Smooth muscle cell (in vitro differentiated cells): ENCODE results near the gene USP17L26. TPM values are rescaled to one million over a fixed set of nuclear protein-coding genes. Genes with fewer than 3 reads are reported as not detected.
A peak's percentile ranks its signal among the peaks of the same experiment; 100 is the strongest.
"Not testable (repeated sequence)": the region's sequence is repeated elsewhere in the genome, so short reads cannot be mapped to it uniquely, and the experiment has no call there.

Source experiments
- DNase-seq: peaks from one replicate; lab custom pipeline; 2025; ENCODE audit not compliant: unreplicated experiment; lab: John Stamatoyannopoulos, UW
- H2AFZ ChIP-seq: fragments of 200-600 bp; sonication (generic); 2 replicates; pipeline ENCODE4 v1.6.0; 2016; ENCODE audit warnings: antibody characterized with exemption, low read depth, mild to moderate bottlenecking
- H3F3A ChIP-seq: fragments of 200-600 bp; sonication (generic); 2 replicates; pipeline ENCODE4 v1.6.0; 2017; ENCODE audit warnings: antibody characterized with exemption, low read depth
- H3K27ac ChIP-seq: fragments of 200-600 bp; sonication (generic); 2 replicates; pipeline ENCODE4 v1.5.1; 2016; ENCODE audit warnings: low read depth, mild to moderate bottlenecking
- H3K27me3 ChIP-seq: fragments of 200-600 bp; sonication (generic); 2 replicates; pipeline ENCODE4 v1.6.1; 2016; ENCODE audit warnings: low read depth, mild to moderate bottlenecking
- H3K36me3 ChIP-seq: fragments of 200-600 bp; sonication (generic); 2 replicates; pipeline ENCODE4 v1.5.1; 2016; ENCODE audit warnings: low read depth
- H3K4me1 ChIP-seq: fragments of 200-600 bp; sonication (generic); 2 replicates; pipeline ENCODE4 v1.5.1; 2016; ENCODE audit warnings: low read depth
- H3K4me2 ChIP-seq: fragments of 200-600 bp; sonication (generic); 2 replicates; pipeline ENCODE4 v1.6.0; 2016; ENCODE audit warnings: mild to moderate bottlenecking
- H3K4me3 ChIP-seq: fragments of 200-600 bp; sonication (generic); 2 replicates; pipeline ENCODE4 v1.5.1; 2016; ENCODE audit warnings: mild to moderate bottlenecking
- H3K79me2 ChIP-seq: fragments of 200-600 bp; sonication (generic); 2 replicates; pipeline ENCODE4 v1.6.0; 2016; ENCODE audit warnings: low read depth, mild to moderate bottlenecking
- H3K9ac ChIP-seq: fragments of 200-600 bp; sonication (generic); 2 replicates; pipeline ENCODE4 v1.6.0; 2016; ENCODE audit warnings: low read depth
- H3K9me3 ChIP-seq: fragments of 200-600 bp; sonication (generic); replicated peaks from 2 replicates; pipeline ENCODE4 v1.5.1; 2016; ENCODE audit warnings: low read depth
- H4K20me1 ChIP-seq: fragments of 200-600 bp; sonication (generic); 2 replicates; pipeline ENCODE4 v1.6.0; 2016; ENCODE audit warnings: low read depth
- WGBS: methylation state at CpG from one replicate; pipeline ENCODE4 v1.1.7; 2016; ENCODE audit warnings: low lambda C conversion rate; 5-methylcytosine and 5-hydroxymethylcytosine counted together
- polyA plus RNA-seq: library from polyadenylated mRNA; unstranded; fragments of >200 nt; fragmentation: Nextera tagmentation; extraction: Ambion mirVana; gene quantifications from 2 replicates; pipeline ENCODE4 v1.2.1, GENCODE V29; 2016
- total RNA-seq: library from RNA; depleted of rRNA; stranded (reverse); fragments of >200 nt; gene quantifications from 2 replicates; pipeline ENCODE4 v1.2.3, GENCODE V29; 2014
- TF ChIP-seq, protein P1 (sequence below): fragments of 200-600 bp; sonication (generic); IDR thresholded peaks from 2 replicates; pipeline ENCODE4 v1.5.1; 2017; ENCODE audit warnings: borderline replicate concordance, mild to moderate bottlenecking, antibody characterized with exemption; ENCODE audit not compliant: insufficient read depth, poor library complexity, severe bottlenecking

USP17L26 gene
- total and polyA plus RNA-seq, 2 experiments from 2014 or later: not detected

- not testable (repeated sequence) for H3K27ac ChIP-seq, H3F3A ChIP-seq, H3K36me3 ChIP-seq, H3K79me2 ChIP-seq, H3K4me3 ChIP-seq, H4K20me1 ChIP-seq, H3K9me3 ChIP-seq, H3K4me1 ChIP-seq, DNase-seq, H3K4me2 ChIP-seq, H3K27me3 ChIP-seq, H3K9ac ChIP-seq, H2AFZ ChIP-seq
- WGBS: no CpG with 5 or more reads among the region's 15 CpGs
Measured at GRCh38 chr4:9353338-9353737, 18.9 kb downstream of the USP17L26 start, which contains the start of gene USP17L29. Gene USP17L29 (plus strand): TSS chr4:9353638. CDS start chr4:9353638, 0 bp downstream.

DNA sequence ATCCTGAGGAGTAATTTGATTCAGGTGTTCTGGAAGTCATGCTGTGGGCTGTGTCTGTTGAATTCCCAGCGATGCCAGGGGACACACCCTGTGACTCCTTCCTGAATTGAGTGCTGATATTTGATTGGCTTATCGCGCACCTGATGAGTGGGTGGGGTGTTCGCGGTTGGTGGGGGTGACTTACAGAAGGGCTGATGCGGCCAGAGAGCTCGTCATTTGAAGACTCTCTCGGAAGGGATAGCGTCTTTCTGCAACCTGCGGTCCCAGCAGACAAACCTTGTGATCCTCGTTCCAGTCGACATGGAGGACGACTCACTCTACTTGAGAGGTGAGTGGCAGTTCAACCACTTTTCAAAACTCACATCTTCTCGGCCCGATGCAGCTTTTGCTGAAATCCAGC lies 28.4 kb downstream of the USP17L26 start, which contains the start of gene USP17L30:
TSS of gene USP17L30 (plus strand) at position 301 of the 400 bp plus-strand sequence. CDS start at position 301, 0 bp downstream.
- no CpG with 5 or more reads among the region's 15 CpGs for WGBS

GRCh38 chr4:9379881-9380280 lies 45.4 kb downstream of the USP17L26 start:
- not testable (repeated sequence) for H3K4me1 ChIP-seq, H3K9me3 ChIP-seq, DNase-seq, H3K79me2 ChIP-seq, H3K9ac ChIP-seq, H3K27ac ChIP-seq, H4K20me1 ChIP-seq, H3K4me2 ChIP-seq, H2AFZ ChIP-seq, H3K36me3 ChIP-seq, H3K27me3 ChIP-seq, H3K4me3 ChIP-seq, H3F3A ChIP-seq
- 29% methylated on average over 1 of the region's 1 CpG for WGBS

More for the DNA sequence above, 28.4 kb downstream of the USP17L26 start, which contains the start of gene USP17L30:
- H4K20me1 ChIP-seq, H3K4me3 ChIP-seq, H2AFZ ChIP-seq, H3K4me1 ChIP-seq, DNase-seq, H3K79me2 ChIP-seq, H3K4me2 ChIP-seq, H3K36me3 ChIP-seq, H3K9ac ChIP-seq, H3K27me3 ChIP-seq, H3K9me3 ChIP-seq, H3K27ac ChIP-seq, H3F3A ChIP-seq: not testable (repeated sequence)

DNA sequence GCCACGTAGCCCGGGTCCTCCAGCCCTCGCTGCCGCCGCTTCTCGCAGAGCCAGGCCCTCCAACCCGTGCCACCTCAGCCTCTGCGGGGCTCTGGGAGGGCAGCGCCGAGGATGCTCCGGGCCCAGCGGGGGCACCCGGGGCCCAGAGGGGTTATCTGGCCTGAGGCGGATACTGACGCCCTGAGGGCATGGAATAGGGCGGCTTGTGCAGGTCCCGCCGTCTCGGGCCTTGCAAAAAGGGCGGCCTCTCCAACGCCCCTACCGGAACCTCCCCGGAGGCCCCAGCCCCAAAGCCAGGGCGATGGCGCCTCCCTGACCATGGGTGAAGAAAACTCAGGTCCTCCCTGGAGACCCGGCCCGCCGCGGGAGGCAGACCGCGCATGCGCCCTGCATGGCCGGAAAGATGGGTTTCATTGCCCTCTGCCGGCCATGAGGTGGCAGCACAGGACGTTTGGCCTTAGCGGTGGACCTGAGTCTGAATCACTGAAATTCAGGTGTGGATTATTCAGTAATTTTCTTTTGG lies 46.6 kb downstream of the USP17L26 start:
- H3K9me3 ChIP-seq, DNase-seq, H3F3A ChIP-seq, H3K27me3 ChIP-seq, H4K20me1 ChIP-seq, H3K79me2 ChIP-seq, H3K9ac ChIP-seq, H3K4me1 ChIP-seq, H3K36me3 ChIP-seq, H3K27ac ChIP-seq: not testable (repeated sequence)
- Histone ChIP-seq H3K4me3 (peak overlapping the region; percentile 42), H2AFZ (peak overlapping the region; percentile 85), H3K4me2 (peak overlapping the region; percentile 78)
- TF ChIP-seq, protein P1, sequence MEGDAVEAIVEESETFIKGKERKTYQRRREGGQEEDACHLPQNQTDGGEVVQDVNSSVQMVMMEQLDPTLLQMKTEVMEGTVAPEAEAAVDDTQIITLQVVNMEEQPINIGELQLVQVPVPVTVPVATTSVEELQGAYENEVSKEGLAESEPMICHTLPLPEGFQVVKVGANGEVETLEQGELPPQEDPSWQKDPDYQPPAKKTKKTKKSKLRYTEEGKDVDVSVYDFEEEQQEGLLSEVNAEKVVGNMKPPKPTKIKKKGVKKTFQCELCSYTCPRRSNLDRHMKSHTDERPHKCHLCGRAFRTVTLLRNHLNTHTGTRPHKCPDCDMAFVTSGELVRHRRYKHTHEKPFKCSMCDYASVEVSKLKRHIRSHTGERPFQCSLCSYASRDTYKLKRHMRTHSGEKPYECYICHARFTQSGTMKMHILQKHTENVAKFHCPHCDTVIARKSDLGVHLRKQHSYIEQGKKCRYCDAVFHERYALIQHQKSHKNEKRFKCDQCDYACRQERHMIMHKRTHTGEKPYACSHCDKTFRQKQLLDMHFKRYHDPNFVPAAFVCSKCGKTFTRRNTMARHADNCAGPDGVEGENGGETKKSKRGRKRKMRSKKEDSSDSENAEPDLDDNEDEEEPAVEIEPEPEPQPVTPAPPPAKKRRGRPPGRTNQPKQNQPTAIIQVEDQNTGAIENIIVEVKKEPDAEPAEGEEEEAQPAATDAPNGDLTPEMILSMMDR: peak; percentile 44
- 48% methylated on average over 29 of the region's 36 CpGs for WGBS

DNA sequence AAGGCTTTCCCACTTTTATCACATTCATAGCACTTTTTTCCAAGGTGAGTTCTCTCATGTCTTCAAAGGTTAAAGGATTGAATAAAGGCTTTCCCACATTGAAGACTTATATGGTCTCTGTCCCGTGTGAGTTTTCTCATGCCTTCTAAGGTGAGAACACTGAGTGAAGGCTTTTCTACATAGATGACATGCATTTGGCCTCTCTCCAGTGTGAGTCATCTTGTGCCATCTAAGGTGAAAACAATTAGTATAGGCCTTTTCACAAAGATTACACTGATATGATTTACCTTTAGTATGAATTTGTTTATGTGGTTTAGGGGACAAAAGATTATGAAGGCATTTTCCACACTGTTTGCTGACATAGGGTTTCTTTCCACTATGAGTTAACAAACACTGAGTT lies 49.7 kb downstream of the USP17L26 start:
- Histone ChIP-seq H3K4me2 (no peak overlapping the region), H3F3A (no peaks in the 10 kb centered on the region), H3K36me3 (no peaks in the 10 kb centered on the region), H2AFZ (no peak overlapping the region), H3K27ac (no peak overlapping the region), H3K9me3 (no peaks in the 10 kb centered on the region), H3K4me3 (no peak overlapping the region), H3K4me1 (no peaks in the 10 kb centered on the region), H4K20me1 (no peaks in the 10 kb centered on the region), H3K27me3 (no peaks in the 10 kb centered on the region), H3K9ac (no peak overlapping the region), H3K79me2 (no peaks in the 10 kb centered on the region)
- TF ChIP-seq, protein P1: no peak
- WGBS: 75% methylated on average over 1 of the region's 1 CpG
- DNase-seq: no peak

Other genes starting within 250 kb of the USP17L26 start
- gene FAM90A26, start 164.2 kb upstream of the USP17L26 start, total RNA-seq: not detected in 2 replicates
- not detected in 2 replicates for gene FAM90A26, start 164.2 kb upstream of the USP17L26 start, polyA plus RNA-seq
- gene USP17L10, start 124.0 kb upstream of the USP17L26 start, total RNA-seq: not detected in 2 replicates
- not detected in 2 replicates for gene USP17L10, start 124.0 kb upstream of the USP17L26 start, polyA plus RNA-seq
- not detected in 2 replicates for gene USP17L11, start 119.3 kb upstream of the USP17L26 start, total RNA-seq
- not detected in 2 replicates for gene USP17L11, start 119.3 kb upstream of the USP17L26 start, polyA plus RNA-seq
- not detected in 2 replicates for gene USP17L12, start 114.5 kb upstream of the USP17L26 start, total RNA-seq
- gene USP17L12, start 114.5 kb upstream of the USP17L26 start, polyA plus RNA-seq: not detected in 2 replicates
- not detected in 2 replicates for gene USP17L13, start 109.8 kb upstream of the USP17L26 start, total RNA-seq
- gene USP17L13, start 109.8 kb upstream of the USP17L26 start, polyA plus RNA-seq: not detected in 2 replicates
- not detected in 2 replicates for gene USP17L15, start 100.3 kb upstream of the USP17L26 start, total RNA-seq
- gene USP17L15, start 100.3 kb upstream of the USP17L26 start, polyA plus RNA-seq: not detected in 2 replicates
- gene USP17L17, start 90.8 kb upstream of the USP17L26 start, total RNA-seq: not detected in 2 replicates
- not detected in 2 replicates for gene USP17L17, start 90.8 kb upstream of the USP17L26 start, polyA plus RNA-seq
- gene USP17L18, start 86.0 kb upstream of the USP17L26 start, total RNA-seq: not detected in 2 replicates
- gene USP17L18, start 86.0 kb upstream of the USP17L26 start, polyA plus RNA-seq: not detected in 2 replicates
- gene USP17L19, start 81.3 kb upstream of the USP17L26 start, total RNA-seq: not detected in 2 replicates
- not detected in 2 replicates for gene USP17L19, start 81.3 kb upstream of the USP17L26 start, polyA plus RNA-seq
- gene USP17L20, start 76.5 kb upstream of the USP17L26 start, total RNA-seq: not detected in 2 replicates
- gene USP17L20, start 76.5 kb upstream of the USP17L26 start, polyA plus RNA-seq: not detected in 2 replicates
- not detected in 2 replicates for gene USP17L21, start 71.8 kb upstream of the USP17L26 start, total RNA-seq
- not detected in 2 replicates for gene USP17L21, start 71.8 kb upstream of the USP17L26 start, polyA plus RNA-seq
- gene USP17L22, start 67.0 kb upstream of the USP17L26 start, total RNA-seq: not detected in 2 replicates
- gene USP17L22, start 67.0 kb upstream of the USP17L26 start, polyA plus RNA-seq: not detected in 2 replicates
- not detected in 2 replicates for gene USP17L24, start 9.5 kb upstream of the USP17L26 start, total RNA-seq
- gene USP17L24, start 9.5 kb upstream of the USP17L26 start, polyA plus RNA-seq: not detected in 2 replicates
- not detected in 2 replicates for gene USP17L25, start 4.7 kb upstream of the USP17L26 start, total RNA-seq
- gene USP17L25, start 4.7 kb upstream of the USP17L26 start, polyA plus RNA-seq: not detected in 2 replicates
- not detected in 2 replicates for gene USP17L5, start 4.7 kb downstream of the USP17L26 start, total RNA-seq
- gene USP17L5, start 4.7 kb downstream of the USP17L26 start, polyA plus RNA-seq: not detected in 2 replicates
- gene USP17L27, start 9.5 kb downstream of the USP17L26 start, total RNA-seq: not detected in 2 replicates
- not detected in 2 replicates for gene USP17L27, start 9.5 kb downstream of the USP17L26 start, polyA plus RNA-seq
- not detected in 2 replicates for gene USP17L28, start 14.2 kb downstream of the USP17L26 start, total RNA-seq
- gene USP17L28, start 14.2 kb downstream of the USP17L26 start, polyA plus RNA-seq: not detected in 2 replicates
- not detected in 2 replicates for gene USP17L29, start 19.0 kb downstream of the USP17L26 start, total RNA-seq
- not detected in 2 replicates for gene USP17L29, start 19.0 kb downstream of the USP17L26 start, polyA plus RNA-seq
- gene USP17L30, start 28.5 kb downstream of the USP17L26 start, total RNA-seq: not detected in 2 replicates
- not detected in 2 replicates for gene USP17L30, start 28.5 kb downstream of the USP17L26 start, polyA plus RNA-seq
- gene DEFB131A, start 109.8 kb downstream of the USP17L26 start, total RNA-seq: not detected in 2 replicates
- not detected in 2 replicates for gene DEFB131A, start 109.8 kb downstream of the USP17L26 start, polyA plus RNA-seq